ENCODE data around the gene PAX6. TPM values are rescaled to one million over a fixed set of nuclear protein-coding genes. Genes with fewer than 3 reads are reported as not detected.

PAX6 gene
- total RNA-seq, 1 experiment from 2014 or later = 3.3 TPM

DNA sequence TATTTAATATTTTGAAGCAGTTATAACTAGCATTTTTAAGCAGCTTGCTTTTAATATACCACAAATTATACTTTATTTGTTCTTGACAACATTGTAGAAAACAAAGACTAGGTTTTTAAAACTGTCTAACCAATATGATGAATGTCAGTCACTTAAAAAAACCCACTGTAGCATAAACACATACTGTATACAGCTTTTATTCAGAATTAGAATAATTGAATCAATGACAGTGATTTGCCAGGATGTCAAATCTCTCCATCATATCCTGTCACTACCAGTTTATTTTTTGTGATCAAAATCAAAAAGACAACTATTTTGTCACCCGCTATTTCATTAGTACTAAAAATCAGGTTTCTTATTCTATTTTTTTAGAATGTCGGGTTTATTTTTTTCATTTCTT lies 26.5 kb downstream of the PAX6 start (continued):
- TF ChIP-seq TP53 (CRISPR knock-in tag; IDR thresholded peaks at IDR 0.05) = no peak
- TF ChIP-seq, protein P1, sequence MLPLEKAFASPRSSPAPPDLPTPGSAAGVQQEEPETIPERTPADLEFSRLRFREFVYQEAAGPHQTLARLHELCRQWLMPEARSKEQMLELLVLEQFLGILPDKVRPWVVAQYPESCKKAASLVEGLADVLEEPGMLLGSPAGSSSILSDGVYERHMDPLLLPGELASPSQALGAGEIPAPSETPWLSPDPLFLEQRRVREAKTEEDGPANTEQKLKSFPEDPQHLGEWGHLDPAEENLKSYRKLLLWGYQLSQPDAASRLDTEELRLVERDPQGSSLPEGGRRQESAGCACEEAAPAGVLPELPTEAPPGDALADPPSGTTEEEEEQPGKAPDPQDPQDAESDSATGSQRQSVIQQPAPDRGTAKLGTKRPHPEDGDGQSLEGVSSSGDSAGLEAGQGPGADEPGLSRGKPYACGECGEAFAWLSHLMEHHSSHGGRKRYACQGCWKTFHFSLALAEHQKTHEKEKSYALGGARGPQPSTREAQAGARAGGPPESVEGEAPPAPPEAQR (CRISPR knock-in tag; IDR thresholded peaks at IDR 0.05) = no peak

DNA sequence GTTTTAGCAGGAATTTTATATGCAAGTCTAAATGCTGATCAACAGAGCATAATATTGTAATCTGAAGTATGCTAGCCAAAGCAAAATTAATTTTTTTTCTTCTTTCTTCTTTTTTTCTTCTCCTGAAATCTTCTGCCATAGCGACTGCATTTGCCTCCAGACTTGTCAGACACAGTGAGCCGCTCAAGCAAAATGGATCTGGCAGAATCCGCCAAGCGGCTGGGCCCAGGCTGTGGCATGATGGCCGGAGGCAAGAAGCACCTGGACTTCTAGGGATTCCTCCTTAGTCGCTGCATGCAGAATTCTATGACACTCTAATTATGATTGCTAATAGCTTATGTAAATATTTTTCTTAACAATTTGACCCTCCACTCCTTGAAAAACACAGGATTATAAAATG lies 27.9 kb downstream of the PAX6 start:
- H3K4me3 Mint-ChIP-seq = no peak overlapping the region
- H3K36me3 Mint-ChIP-seq = no peaks in the 10 kb centered on the region
- no peaks in the 10 kb centered on the region for H3K9me3 Mint-ChIP-seq
- H3K4me1 Mint-ChIP-seq = peaks cover 5% of the 10 kb centered on the region
- ATAC-seq = no peak
- ChIA-PET CTCF (no interaction called here), POLR2A (no interaction called here)
- DNase-seq (ENCODE audit: low spot score) = no peak
- TF ChIP-seq, protein P2, sequence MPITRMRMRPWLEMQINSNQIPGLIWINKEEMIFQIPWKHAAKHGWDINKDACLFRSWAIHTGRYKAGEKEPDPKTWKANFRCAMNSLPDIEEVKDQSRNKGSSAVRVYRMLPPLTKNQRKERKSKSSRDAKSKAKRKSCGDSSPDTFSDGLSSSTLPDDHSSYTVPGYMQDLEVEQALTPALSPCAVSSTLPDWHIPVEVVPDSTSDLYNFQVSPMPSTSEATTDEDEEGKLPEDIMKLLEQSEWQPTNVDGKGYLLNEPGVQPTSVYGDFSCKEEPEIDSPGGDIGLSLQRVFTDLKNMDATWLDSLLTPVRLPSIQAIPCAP (CRISPR knock-in tag; IDR thresholded peaks at IDR 0.05) = no peak
- no peaks in the 10 kb centered on the region for H3K27me3 Mint-ChIP-seq (ENCODE audit: low read depth)
- H3K27ac Mint-ChIP-seq = no peak overlapping the region

DNA sequence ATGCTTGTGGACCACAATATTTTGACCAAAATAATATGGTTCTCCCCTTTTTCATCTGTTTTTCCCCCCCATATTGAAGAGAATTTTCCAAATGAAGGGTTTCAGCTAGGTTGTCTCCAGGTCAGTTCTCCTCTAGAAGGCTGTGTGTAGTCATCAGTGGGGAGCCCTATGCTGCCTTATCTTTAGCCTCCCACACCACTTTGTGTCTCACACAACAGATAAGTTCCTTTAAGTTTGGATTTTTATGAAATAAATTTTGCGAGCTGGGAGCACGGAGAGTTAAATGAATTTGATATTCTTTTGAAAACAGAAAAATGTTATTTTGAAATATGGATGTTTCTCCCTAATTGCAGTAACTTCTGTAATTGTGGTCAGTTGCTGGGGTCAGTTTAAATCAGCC lies 28.9 kb downstream of the PAX6 start:
- DNase-seq (ENCODE audit: low spot score) (no peak), ATAC-seq (no peak)
- no peak overlapping the region for H3K4me3 Mint-ChIP-seq
- H3K9me3 Mint-ChIP-seq = peaks cover 6% of the 10 kb centered on the region
- ChIA-PET CTCF (no interaction called here), POLR2A (no interaction called here)
- no peaks in the 10 kb centered on the region for H3K27me3 Mint-ChIP-seq (ENCODE audit: low read depth)
- TF ChIP-seq, protein P3, sequence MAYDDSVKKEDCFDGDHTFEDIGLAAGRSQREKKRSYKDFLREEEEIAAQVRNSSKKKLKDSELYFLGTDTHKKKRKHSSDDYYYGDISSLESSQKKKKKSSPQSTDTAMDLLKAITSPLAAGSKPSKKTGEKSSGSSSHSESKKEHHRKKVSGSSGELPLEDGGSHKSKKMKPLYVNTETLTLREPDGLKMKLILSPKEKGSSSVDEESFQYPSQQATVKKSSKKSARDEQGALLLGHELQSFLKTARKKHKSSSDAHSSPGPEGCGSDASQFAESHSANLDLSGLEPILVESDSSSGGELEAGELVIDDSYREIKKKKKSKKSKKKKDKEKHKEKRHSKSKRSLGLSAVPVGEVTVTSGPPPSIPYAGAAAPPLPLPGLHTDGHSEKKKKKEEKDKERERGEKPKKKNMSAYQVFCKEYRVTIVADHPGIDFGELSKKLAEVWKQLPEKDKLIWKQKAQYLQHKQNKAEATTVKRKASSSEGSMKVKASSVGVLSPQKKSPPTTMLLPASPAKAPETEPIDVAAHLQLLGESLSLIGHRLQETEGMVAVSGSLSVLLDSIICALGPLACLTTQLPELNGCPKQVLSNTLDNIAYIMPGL (CRISPR knock-in tag; IDR thresholded peaks at IDR 0.05) = no peak
- TF ChIP-seq TEAD1 (CRISPR knock-in tag; IDR thresholded peaks at IDR 0.05) = no peak
- TF ChIP-seq, protein P4, sequence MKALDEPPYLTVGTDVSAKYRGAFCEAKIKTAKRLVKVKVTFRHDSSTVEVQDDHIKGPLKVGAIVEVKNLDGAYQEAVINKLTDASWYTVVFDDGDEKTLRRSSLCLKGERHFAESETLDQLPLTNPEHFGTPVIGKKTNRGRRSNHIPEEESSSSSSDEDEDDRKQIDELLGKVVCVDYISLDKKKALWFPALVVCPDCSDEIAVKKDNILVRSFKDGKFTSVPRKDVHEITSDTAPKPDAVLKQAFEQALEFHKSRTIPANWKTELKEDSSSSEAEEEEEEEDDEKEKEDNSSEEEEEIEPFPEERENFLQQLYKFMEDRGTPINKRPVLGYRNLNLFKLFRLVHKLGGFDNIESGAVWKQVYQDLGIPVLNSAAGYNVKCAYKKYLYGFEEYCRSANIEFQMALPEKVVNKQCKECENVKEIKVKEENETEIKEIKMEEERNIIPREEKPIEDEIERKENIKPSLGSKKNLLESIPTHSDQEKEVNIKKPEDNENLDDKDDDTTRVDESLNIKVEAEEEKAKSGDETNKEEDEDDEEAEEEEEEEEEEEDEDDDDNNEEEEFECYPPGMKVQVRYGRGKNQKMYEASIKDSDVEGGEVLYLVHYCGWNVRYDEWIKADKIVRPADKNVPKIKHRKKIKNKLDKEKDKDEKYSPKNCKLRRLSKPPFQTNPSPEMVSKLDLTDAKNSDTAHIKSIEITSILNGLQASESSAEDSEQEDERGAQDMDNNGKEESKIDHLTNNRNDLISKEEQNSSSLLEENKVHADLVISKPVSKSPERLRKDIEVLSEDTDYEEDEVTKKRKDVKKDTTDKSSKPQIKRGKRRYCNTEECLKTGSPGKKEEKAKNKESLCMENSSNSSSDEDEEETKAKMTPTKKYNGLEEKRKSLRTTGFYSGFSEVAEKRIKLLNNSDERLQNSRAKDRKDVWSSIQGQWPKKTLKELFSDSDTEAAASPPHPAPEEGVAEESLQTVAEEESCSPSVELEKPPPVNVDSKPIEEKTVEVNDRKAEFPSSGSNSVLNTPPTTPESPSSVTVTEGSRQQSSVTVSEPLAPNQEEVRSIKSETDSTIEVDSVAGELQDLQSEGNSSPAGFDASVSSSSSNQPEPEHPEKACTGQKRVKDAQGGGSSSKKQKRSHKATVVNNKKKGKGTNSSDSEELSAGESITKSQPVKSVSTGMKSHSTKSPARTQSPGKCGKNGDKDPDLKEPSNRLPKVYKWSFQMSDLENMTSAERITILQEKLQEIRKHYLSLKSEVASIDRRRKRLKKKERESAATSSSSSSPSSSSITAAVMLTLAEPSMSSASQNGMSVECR (CRISPR knock-in tag; IDR thresholded peaks at IDR 0.05; ENCODE audit: borderline replicate concordance) = no peak
- peaks cover 5% of the 10 kb centered on the region for H3K4me1 Mint-ChIP-seq
- no peak overlapping the region for H3K27ac Mint-ChIP-seq
- 0 out of 2 replicates have a peak, but pooled peaks cover 4% of the 10 kb centered on the region for H3K36me3 Mint-ChIP-seq

DNA sequence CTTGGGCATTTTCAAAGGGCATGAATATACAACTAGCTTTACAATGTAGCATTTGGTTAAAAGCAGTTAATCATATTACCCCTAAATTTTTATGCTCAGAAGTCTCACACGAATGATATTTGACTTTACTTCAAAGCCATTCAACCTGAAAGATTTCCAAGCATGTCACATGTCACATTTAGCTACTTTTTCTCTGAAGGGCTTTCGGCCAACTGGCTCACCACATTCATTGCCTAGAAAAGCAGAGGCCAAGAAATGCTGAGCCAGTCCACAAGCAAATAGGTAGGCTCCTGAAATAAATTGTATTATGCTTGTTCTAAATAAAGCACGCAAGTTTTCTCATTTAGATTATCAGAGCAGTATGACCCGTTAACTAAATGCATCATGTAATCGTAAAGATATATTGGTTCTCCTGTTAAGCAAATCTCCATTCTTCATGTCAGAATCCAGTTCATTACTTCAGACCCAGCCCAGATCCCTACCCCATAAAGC lies 30.6 kb downstream of the PAX6 start:
- TF ChIP-seq GTF2I (CRISPR knock-in tag; conservative IDR thresholded peaks at IDR 0.05) = no peak
- no peak overlapping the region for H3K27ac Mint-ChIP-seq
- no peak overlapping the region for H3K4me3 Mint-ChIP-seq
- H3K4me1 Mint-ChIP-seq = peaks cover 5% of the 10 kb centered on the region
- peaks cover 6% of the 10 kb centered on the region for H3K9me3 Mint-ChIP-seq
- no peak for DNase-seq (ENCODE audit: low spot score)
- H3K27me3 Mint-ChIP-seq (ENCODE audit: low read depth) = no peaks in the 10 kb centered on the region
- ATAC-seq = no peak
- ChIA-PET CTCF (interaction anchor here (1.4 kb wide), 1 partner anchor 177 kb away, joined by 3 read pairs; no protein-coding TSS in a partner anchor), POLR2A (no interaction called here)
- H3K36me3 Mint-ChIP-seq = 0 out of 2 replicates have a peak, but pooled peaks cover 4% of the 10 kb centered on the region

DNA sequence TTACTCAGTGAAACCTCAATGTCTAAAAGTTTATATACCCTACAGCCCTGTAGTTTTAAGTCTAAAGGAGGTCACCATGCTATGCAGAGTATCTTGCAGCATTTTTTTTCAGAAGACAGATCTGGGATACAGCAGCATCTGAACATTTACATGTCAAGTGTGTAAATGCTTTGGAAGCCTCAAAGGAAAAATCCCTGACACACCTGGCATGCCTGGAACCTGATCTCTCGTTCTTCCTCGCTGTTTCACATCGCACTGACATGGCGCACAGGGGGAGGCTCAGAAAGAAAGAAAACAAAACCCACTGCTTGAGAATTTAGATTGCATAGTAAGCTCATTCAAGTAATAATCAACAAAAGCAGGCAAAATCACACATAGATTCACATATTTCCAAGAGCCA lies 31.0 kb downstream of the PAX6 start:
- CTCF ChIA-PET = interaction anchor here (1.0 to 1.4 kb wide), 2 partner anchors 19 to 178 kb away, joined by 3 to 4 read pairs; no protein-coding TSS in a partner anchor
- TF ChIP-seq, protein P5, sequence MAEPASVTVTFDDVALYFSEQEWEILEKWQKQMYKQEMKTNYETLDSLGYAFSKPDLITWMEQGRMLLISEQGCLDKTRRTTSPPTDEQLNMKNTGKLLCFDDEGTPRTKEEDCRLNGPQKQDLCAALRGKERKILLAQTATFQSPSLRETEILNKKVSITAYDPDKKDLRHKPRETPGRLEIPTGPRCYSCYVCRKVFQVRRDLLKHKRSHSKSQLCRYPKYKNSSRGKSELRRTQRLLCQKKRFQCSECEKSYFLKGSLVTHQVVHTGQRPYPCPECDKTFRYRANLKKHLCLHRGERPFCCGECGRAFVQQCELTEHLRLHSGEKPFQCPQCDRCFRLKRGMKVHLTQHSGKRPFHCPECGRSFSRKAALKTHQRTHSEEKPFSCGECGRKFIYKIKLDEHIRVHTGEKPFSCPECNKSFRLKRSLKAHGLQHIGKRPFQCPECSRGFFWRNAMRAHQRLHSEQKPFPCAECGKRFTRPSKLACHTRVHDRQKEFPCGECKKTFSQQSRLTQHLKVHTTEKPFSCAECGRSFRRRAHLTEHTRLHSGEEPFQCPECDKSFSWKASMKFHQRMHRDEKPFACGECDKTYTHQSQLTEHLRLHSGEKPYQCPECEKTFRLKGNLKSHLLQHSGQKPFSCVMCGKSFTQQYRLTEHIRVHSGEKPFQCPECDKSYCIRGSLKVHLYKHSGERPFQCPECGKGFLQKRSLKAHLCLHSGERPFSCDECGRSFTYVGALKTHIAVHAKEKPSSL (CRISPR knock-in tag; conservative IDR thresholded peaks at IDR 0.05) = no peak
- TF ChIP-seq, protein P6, sequence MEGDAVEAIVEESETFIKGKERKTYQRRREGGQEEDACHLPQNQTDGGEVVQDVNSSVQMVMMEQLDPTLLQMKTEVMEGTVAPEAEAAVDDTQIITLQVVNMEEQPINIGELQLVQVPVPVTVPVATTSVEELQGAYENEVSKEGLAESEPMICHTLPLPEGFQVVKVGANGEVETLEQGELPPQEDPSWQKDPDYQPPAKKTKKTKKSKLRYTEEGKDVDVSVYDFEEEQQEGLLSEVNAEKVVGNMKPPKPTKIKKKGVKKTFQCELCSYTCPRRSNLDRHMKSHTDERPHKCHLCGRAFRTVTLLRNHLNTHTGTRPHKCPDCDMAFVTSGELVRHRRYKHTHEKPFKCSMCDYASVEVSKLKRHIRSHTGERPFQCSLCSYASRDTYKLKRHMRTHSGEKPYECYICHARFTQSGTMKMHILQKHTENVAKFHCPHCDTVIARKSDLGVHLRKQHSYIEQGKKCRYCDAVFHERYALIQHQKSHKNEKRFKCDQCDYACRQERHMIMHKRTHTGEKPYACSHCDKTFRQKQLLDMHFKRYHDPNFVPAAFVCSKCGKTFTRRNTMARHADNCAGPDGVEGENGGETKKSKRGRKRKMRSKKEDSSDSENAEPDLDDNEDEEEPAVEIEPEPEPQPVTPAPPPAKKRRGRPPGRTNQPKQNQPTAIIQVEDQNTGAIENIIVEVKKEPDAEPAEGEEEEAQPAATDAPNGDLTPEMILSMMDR (IDR thresholded peaks at IDR 0.05) = no peak
- TF ChIP-seq FOXJ3 (CRISPR knock-in tag; IDR thresholded peaks at IDR 0.05; ENCODE audit: borderline replicate concordance) (no peak), ZNF263 (CRISPR knock-in tag; IDR thresholded peaks at IDR 0.05; ENCODE audit: low read depth) (no peak), NR2C2 (CRISPR knock-in tag; IDR thresholded peaks at IDR 0.05) (no peak), GTF2I (CRISPR knock-in tag; conservative IDR thresholded peaks at IDR 0.05) (no peak), ZNF219 (CRISPR knock-in tag; IDR thresholded peaks at IDR 0.05; ENCODE audit: borderline replicate concordance) (no peak)

More for the DNA sequence above, 31.0 kb downstream of the PAX6 start:
- Mint-ChIP-seq H3K27me3 (ENCODE audit: low read depth) (no peaks in the 10 kb centered on the region), H3K9me3 (peaks cover 6% of the 10 kb centered on the region), H3K4me3 (no peak overlapping the region), H3K27ac (no peak overlapping the region), H3K4me1 (peaks cover 5% of the 10 kb centered on the region), H3K36me3 (0 out of 2 replicates have a peak, but pooled peaks cover 4% of the 10 kb centered on the region)
- POLR2A ChIA-PET = no interaction called here
- ATAC-seq = no peak
- no peak for DNase-seq (ENCODE audit: low spot score)

Measured in WTC11 (cell line).